HG03342 (cell line): ENCODE results near the gene CA5A.
"Not testable (repeated sequence)": the region's sequence is repeated elsewhere in the genome, so short reads cannot be mapped to it uniquely, and the experiment has no call there.

Experiments
- ATAC-seq: cut with Tn5 transposase; IDR thresholded peaks from one replicate; pipeline ENCODE4 v1.9.1; 2021; ENCODE audit warnings: mild to moderate bottlenecking, moderate library complexity; ENCODE audit not compliant: unreplicated experiment

The CA5A gene

GRCh38 chr16:87897521-87898505 is 38.5 kb downstream of the CA5A start:
- ATAC-seq, result no peak

GRCh38 chr16:87896924-87897520 is 39.3 kb downstream of the CA5A start:
- not testable (repeated sequence) for ATAC-seq

GRCh38 chr16:87896176-87896890 is 40.0 kb downstream of the CA5A start:
- peak; percentile 20 for ATAC-seq

- ATAC-seq, result peak; percentile 80
Measured at GRCh38 chr16:87895641-87896141, 40.6 kb downstream of the CA5A start.

GRCh38 chr16:87894005-87894404 is 42.3 kb downstream of the CA5A start:
- not testable (repeated sequence) for ATAC-seq

- ATAC-seq, result no peak
Measured at GRCh38 chr16:87891764-87892163, 44.6 kb downstream of the CA5A start.

GRCh38 chr16:87889762-87890161 is 46.6 kb downstream of the CA5A start:
- ATAC-seq, result not testable (repeated sequence)

GRCh38 chr16:87888346-87888745 is 48.0 kb downstream of the CA5A start:
- ATAC-seq, result not testable (repeated sequence)

GRCh38 chr16:87887931-87888330 is 48.4 kb downstream of the CA5A start:
- not testable (repeated sequence) for ATAC-seq

GRCh38 chr16:87885371-87885967 is 50.9 kb downstream of the CA5A start:
- ATAC-seq, result not testable (repeated sequence)

- no peak for ATAC-seq
Measured at GRCh38 chr16:87882436-87883019, 53.8 kb downstream of the CA5A start.

GRCh38 chr16:87881324-87882200 is 54.8 kb downstream of the CA5A start:
- ATAC-seq, result no peak

GRCh38 chr16:87880117-87880696 is 56.1 kb downstream of the CA5A start:
- ATAC-seq, result no peak

GRCh38 chr16:87879411-87880013 is 56.8 kb downstream of the CA5A start:
- ATAC-seq, result not testable (repeated sequence)

- no peak for ATAC-seq
Measured at GRCh38 chr16:87878704-87879103, 57.6 kb downstream of the CA5A start.

GRCh38 chr16:87877942-87878507 is 58.3 kb downstream of the CA5A start:
- no peak for ATAC-seq

GRCh38 chr16:87874639-87875427 is 61.5 kb downstream of the CA5A start:
- ATAC-seq, result no peak
